Adrenal gland (tissue), 12 donors: ENCODE data around the gene RDH14. TPM values are rescaled to one million over a fixed set of nuclear protein-coding genes. Genes with fewer than 3 reads are reported as not detected.

Experiments
- DNase-seq, 7 donors: peaks; one replicate each; pipeline ENCODE4 v3.0.0-alpha.2; 2019 to 2020
- H3K27ac ChIP-seq, 5 donors: fragments of 200-600 bp; sonication (generic) in 4 of 5; 1 replicate in 3 of 5; 2 replicates in 2 of 5; pipeline versions ENCODE4 v1.5.1 to v1.8.0; 2016 to 2020; ENCODE audit warnings: mild to moderate bottlenecking in 1 of 5
- H3K27me3 ChIP-seq: fragments of 200-600 bp; 2 replicates; pipeline ENCODE4 v1.8.0; 2021
- H3K36me3 ChIP-seq, 2 donors: fragments of 200-600 bp; replicated peaks in 1 of 2; 1 replicate in 1 of 2; 2 replicates in 1 of 2; pipeline versions ENCODE4 v1.5.1 to v1.8.0; 2018 to 2022
- H3K4me1 ChIP-seq, 2 donors: fragments of 200-600 bp; replicated peaks in 1 of 2; 1 replicate in 1 of 2; 2 replicates in 1 of 2; pipeline versions ENCODE4 v1.5.1 to v1.8.0; 2018 to 2021
- H3K4me3 ChIP-seq, 4 donors: fragments of 200-600 bp; sonication (generic) in 3 of 4; one replicate each; pipeline ENCODE4 v1.5.1; 2016 to 2018
- H3K9me3 ChIP-seq, 3 donors: fragments of 200-600 bp; sonication (generic) in 1 of 3; replicated peaks in 1 of 3; 1 replicate in 2 of 3; 2 replicates in 1 of 3; pipeline versions ENCODE4 v1.5.1 to v1.8.0; 2016 to 2021
- CTCF ChIP-seq, 6 experiments: fragments of 450-650 bp in 4 of 6; fragments of 200-600 bp in 2 of 6; sonication (generic) in 1 of 6; IDR thresholded peaks; 1 replicate in 5 of 6; 2 replicates in 1 of 6; pipeline versions ENCODE4 v1.5.1 to v1.8.0; 2016 to 2021; ENCODE audit warnings: antibody characterized with exemption in 6 of 6, mild to moderate bottlenecking in 2 of 6, moderate library complexity in 1 of 6
- POLR2A ChIP-seq, 2 donors: fragments of 450-650 bp; IDR thresholded peaks; one replicate each; pipeline ENCODE4 v1.6.1; 2017; ENCODE audit warnings: antibody characterized with exemption in 2 of 2, mild to moderate bottlenecking in 2 of 2, moderate library complexity in 1 of 2
- WGBS, 4 donors: extraction: QIAGEN DNeasy Blood & Tissue Kit in 2 of 4; methylation state at CpG; one replicate each; pipeline versions ENCODE4 v1.1.5 to v1.1.7; 2013 to 2017; 5-methylcytosine and 5-hydroxymethylcytosine counted together
- intact Hi-C, 2 donors: fragments of 100-400 bp; cut with DNase I; formaldehyde crosslinking; loops; one replicate each; pipeline versions ENCODE4 v1.14.1 to v1.15.0; 2022 to 2023
- polyA plus RNA-seq, 3 donors: library from polyadenylated mRNA; stranded (reverse); fragments of 200-250 nt in 2 of 3; fragments of 350-450 nt in 1 of 3; fragmentation: Illumina TruSeq in 1 of 3; extraction: RNeasy Lipid Tissue Mini Kit (QIAGEN cat#74804) in 1 of 3; gene quantifications; one replicate each; pipeline ENCODE4 v1.2.3, GENCODE V29; 2013 to 2014
- total RNA-seq, 9 donors: library from RNA; depleted of rRNA in 4 of 9; stranded (reverse); fragments of >200 nt in 4 of 9; fragments of 120-200 nt in 1 of 9; fragmentation: NEBNext Ultra II Directional in 1 of 9; extraction: Animal tissue kit (Norgen Biotek cat#: 25700) in 1 of 9; gene quantifications; one replicate each; pipeline versions ENCODE4 v1.1.0 to v1.2.4, GENCODE V29; 2013 to 2023
- donor health status: healthy with polysubstance abuse.
- donor health status: Bipolar disorder and iron deficiency.
- donor health status: DM: yes; HTN: yes; CAD: no.
- donor health status: DM: no; HTN: no; CAD: no.
- donor health status: DM: no; HTN: no; CAD: no.
- donor health status: DM: yes; HTN: yes; CAD: no.

The RDH14 gene
- total and polyA plus RNA-seq, 12 donors = 9.7 to 48.6 (median 28.4) TPM

GRCh38 chr2:18527326-18527725 is 33.1 kb downstream of the RDH14 start:
- no peak for TF ChIP-seq POLR2A (IDR thresholded peaks at IDR 0.05)
- no peak for TF ChIP-seq CTCF (IDR thresholded peaks at IDR 0.05)
- Histone ChIP-seq H3K4me1 (no peaks in the 10 kb centered on the region), H3K36me3 (no peaks in the 10 kb centered on the region), H3K27me3 (no peaks in the 10 kb centered on the region), H3K9me3 (no peaks in the 10 kb centered on the region), H3K4me3 (no peak overlapping the region), H3K27ac (no peak overlapping the region)
- DNase-seq = no peak
- WGBS, 4 donors = 91 to 96% (median 93%) methylated on average over 2 of the region's 2 CpGs
- intact Hi-C loops = loop anchor here (10.0 kb wide), 2 partner anchors 217 to 837 kb away; no protein-coding TSS in a partner anchor

GRCh38 chr2:18526429-18526828 is 34.0 kb downstream of the RDH14 start:
- DNase-seq = no peak
- Histone ChIP-seq H3K4me1 (no peaks in the 10 kb centered on the region), H3K9me3 (no peaks in the 10 kb centered on the region), H3K27me3 (no peaks in the 10 kb centered on the region), H3K4me3 (no peak overlapping the region), H3K27ac (no peak overlapping the region), H3K36me3 (no peaks in the 10 kb centered on the region)
- TF ChIP-seq POLR2A (IDR thresholded peaks at IDR 0.05) = no peak
- intact Hi-C loops = loop anchor here (10.0 kb wide), 2 partner anchors 218 to 838 kb away; no protein-coding TSS in a partner anchor
- 77 to 88% (median 83%) methylated on average over 5 to 7 of the region's 7 CpGs for WGBS, 4 donors

GRCh38 chr2:18525852-18526251 is 34.6 kb downstream of the RDH14 start:
- H3K27ac ChIP-seq = no peak overlapping the region
- intact Hi-C loops = loop anchor here (10.0 kb wide), 2 partner anchors 219 to 839 kb away; no protein-coding TSS in a partner anchor
- no peaks in the 10 kb centered on the region for H3K4me1 ChIP-seq

GRCh38 chr2:18525236-18525635 is 35.2 kb downstream of the RDH14 start:
- H3K4me3 ChIP-seq = no peak overlapping the region
- H3K27me3 ChIP-seq = no peaks in the 10 kb centered on the region
- no peak overlapping the region for H3K27ac ChIP-seq
- H3K9me3 ChIP-seq = no peaks in the 10 kb centered on the region
- WGBS, 4 donors = 87 to 96% (median 90%) methylated on average over 2 of the region's 2 CpGs
- no peak for TF ChIP-seq POLR2A (IDR thresholded peaks at IDR 0.05)
- no peak for TF ChIP-seq CTCF (IDR thresholded peaks at IDR 0.05)
- H3K4me1 ChIP-seq = peaks cover 0 to 4% of the 10 kb centered on the region in 2 donors
- intact Hi-C loops = loop anchor here (10.0 kb wide), 2 partner anchors 220 to 840 kb away; no protein-coding TSS in a partner anchor
- DNase-seq = no peak
- no peaks in the 10 kb centered on the region for H3K36me3 ChIP-seq

More at GRCh38 chr2:18525852-18526251, 34.6 kb downstream of the RDH14 start:
- no peaks in the 10 kb centered on the region for H3K27me3 ChIP-seq
- H3K36me3 ChIP-seq = no peaks in the 10 kb centered on the region
- TF ChIP-seq CTCF (IDR thresholded peaks at IDR 0.05) (no peak), POLR2A (IDR thresholded peaks at IDR 0.05) (no peak)
- DNase-seq = no peak
- WGBS, 4 donors = 85 to 95% (median 92%) methylated on average over 3 of the region's 3 CpGs
- H3K4me3 ChIP-seq = no peak overlapping the region
- no peaks in the 10 kb centered on the region for H3K9me3 ChIP-seq
